ENCODE data around the gene GGCX.

DNA sequence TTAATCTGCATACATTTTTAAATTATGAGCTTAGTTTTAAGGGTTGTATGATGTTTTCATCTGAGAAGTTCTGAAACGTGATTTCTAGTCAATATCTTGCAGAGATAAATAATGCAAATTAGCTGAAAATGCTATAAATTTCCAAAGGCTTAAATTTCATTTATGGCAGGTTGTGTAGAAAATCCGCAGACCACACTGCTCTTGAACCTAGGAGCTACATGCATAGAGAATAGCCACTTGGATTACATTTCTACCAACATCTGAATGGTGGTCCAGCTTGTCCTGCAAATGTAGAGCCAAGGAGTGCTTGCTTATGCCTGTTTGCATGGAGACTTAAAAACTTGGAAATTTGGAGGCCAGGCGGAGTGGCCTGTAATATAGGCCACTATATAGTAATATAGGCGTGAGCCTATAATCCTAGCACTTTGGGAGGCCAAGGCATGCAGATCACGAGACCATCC lies 15.5 kb downstream of the GGCX start:
- TF ChIP-seq, protein P1, sequence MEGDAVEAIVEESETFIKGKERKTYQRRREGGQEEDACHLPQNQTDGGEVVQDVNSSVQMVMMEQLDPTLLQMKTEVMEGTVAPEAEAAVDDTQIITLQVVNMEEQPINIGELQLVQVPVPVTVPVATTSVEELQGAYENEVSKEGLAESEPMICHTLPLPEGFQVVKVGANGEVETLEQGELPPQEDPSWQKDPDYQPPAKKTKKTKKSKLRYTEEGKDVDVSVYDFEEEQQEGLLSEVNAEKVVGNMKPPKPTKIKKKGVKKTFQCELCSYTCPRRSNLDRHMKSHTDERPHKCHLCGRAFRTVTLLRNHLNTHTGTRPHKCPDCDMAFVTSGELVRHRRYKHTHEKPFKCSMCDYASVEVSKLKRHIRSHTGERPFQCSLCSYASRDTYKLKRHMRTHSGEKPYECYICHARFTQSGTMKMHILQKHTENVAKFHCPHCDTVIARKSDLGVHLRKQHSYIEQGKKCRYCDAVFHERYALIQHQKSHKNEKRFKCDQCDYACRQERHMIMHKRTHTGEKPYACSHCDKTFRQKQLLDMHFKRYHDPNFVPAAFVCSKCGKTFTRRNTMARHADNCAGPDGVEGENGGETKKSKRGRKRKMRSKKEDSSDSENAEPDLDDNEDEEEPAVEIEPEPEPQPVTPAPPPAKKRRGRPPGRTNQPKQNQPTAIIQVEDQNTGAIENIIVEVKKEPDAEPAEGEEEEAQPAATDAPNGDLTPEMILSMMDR (IDR thresholded peaks at IDR 0.05; ENCODE audit: low read length), result no peak
- TF ChIP-seq EZH2 (IDR thresholded peaks at IDR 0.05; ENCODE audit: borderline replicate concordance, low read length), result no peak
